Measurements from ENCODE around the gene MBD2.

MBD2 gene

DNA sequence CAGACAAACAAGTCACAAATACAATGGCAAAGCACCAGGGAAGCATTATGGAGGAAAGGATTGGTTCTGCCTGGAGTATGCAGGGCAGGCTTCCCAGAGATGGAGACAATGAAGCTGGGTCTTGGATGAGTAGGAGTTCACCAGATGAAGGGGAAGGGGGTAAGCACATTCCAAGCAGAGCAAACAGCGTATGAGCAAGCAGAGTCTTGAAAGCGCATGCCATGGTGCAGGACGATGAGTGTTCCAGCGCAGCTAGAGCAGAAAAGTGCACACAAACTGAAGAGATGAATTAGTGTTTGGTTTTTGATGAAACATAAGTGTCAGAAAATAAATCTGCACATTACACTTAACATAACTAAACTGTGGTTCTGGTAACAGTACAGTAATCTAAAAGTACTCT lies 21.6 kb downstream of the MBD2 start:
- no peak for DNase-seq (ENCODE audit: low read depth, low spot score)

DNA sequence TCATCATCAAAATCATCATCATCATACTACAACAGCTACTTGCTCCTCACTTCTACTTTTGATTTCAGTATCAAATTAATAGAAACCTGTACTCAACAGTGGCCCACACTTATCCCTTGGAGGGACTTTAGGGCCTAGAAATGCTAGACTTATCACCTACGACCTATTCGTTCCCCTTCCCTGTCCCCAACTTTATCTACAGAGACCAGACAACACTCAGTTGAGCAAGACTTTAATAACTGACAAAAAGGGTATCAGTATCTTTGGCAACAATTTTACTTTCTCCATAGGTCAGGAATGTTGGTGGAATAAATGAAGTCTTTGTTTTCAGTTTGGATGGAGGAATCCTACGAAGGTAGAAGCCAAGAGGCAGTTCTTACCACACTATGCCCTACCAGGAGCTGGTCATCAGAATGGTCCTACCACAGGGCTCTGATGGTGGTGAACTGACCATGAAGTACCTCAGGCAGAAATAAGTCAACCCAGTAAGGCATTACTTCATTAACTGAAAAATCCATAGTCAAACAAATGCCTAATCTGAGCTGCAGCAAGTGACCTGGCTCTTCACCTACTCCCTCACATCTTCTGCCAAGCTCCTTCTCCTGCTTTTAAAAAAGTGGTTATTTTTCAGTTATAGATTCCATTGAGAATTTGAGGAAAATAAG lies 26.6 kb downstream of the MBD2 start:
- no peak for DNase-seq (ENCODE audit: low read depth, low spot score)

DNA sequence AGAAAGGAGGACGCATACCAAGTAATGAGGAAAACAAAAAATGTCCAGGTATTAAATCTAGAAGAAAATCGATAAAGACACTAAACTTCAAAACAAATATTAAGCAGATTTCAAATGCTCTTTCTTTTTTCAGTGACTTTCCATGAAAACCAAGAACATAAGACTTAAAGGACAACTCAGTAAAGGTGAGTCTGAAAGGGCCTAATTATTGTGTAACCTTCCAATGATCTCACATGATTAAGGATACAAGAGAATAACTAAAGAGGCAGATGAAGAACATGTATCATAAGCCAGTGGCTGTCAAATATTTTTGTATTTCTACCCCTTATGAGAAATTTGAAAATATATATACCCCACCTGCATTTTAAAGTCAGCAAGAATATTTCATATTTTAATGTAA lies 30.7 kb downstream of the MBD2 start:
- no peak for DNase-seq (ENCODE audit: low read depth, low spot score)

DNA sequence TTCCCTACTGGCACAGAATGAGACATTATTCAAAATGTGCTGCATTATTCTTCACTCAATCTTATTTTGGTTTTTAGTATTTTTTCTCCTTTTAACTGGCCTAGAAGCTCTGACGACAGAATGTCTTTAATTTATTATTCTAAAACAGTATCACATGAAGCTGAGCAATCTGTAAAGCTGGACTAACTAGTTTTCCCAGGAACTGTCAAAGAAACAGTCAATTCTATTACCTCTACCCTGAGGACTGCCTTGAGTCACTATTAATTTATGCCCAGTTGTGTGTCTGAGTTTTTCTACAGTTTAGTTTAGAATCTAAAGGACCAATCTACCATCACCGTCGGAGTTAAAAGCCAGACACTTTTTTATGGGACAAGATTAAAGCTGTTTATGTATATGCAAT lies 31.6 kb downstream of the MBD2 start:
- DNase-seq (ENCODE audit: low read depth, low spot score): no peak

DNA sequence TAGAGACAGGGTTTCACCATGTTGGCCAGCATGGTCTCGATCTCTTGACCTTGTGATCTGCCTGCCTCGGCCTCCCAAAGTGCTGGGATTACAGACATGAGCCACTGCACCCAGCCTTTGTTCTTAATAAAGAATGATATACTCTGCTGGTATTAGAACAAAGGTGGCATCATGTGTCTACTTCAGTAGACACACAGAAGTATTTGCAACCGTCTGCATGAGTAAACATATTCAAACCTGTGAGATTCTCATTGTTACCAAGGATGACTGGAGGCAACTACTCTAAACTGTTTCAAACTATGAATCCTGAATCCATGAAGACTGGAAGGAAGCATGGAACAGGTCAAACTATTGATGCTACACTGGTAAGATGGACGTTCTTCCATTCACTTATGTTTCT lies 32.1 kb downstream of the MBD2 start:
- DNase-seq (ENCODE audit: low read depth, low spot score): no peak

DNA sequence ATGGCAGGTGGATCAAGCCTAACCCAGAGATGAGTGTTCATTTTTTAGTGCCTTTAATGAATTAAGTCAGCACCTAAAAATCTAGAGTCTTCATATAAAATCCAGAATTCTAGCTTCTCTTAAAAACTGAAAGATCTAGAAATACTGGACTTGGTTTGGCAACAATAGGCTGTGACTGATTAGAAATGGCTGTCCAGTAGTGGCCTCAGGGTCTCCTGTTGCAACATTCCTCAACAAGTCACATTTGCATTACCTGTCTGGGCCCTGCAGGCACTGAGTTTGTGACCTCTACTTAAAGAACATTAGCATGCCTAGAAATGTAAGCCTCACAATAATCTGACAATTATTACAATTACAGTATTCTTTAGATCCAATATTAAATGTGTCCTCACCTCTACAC lies 33.1 kb downstream of the MBD2 start:
- DNase-seq (ENCODE audit: low read depth, low spot score): no peak

DNA sequence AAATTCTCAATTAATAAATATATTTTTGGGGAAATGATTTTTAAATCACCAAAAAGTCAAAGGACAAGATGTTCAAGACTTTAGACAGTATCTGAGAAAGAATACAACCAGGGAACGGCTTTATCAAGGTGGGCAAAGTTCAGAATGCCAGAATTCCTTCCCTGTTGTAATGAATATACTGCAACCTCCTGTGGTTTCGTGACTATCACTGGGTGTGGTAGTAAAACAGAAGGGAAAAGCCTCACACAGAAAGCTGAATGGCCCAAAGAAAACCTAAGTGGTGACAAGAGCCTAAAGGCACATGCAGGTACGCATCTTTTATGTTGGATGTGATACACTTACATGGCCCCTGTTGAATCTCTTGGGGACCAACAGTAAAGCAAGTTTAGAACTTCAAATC lies 37.1 kb downstream of the MBD2 start:
- DNase-seq (ENCODE audit: low read depth, low spot score): no peak

DNA sequence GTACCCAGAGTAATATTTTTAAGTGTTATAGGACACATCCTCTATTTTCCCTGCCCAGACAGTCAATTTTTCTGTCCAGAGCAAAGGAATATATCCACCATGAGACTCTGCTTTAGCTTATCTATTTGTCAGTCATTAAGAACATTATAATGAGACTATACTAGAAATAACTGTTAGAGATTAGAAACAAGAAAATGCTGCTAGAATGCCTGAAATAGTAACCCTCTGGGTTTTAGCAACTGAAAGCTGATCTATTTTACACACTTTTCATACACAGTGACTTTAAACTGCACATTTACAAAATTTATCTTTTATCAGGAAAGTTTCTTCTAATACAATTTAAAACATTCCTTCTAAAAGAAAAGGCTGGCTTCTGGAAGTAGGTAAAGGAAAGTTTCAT lies 39.6 kb downstream of the MBD2 start:
- no peak for DNase-seq (ENCODE audit: low read depth, low spot score)

DNA sequence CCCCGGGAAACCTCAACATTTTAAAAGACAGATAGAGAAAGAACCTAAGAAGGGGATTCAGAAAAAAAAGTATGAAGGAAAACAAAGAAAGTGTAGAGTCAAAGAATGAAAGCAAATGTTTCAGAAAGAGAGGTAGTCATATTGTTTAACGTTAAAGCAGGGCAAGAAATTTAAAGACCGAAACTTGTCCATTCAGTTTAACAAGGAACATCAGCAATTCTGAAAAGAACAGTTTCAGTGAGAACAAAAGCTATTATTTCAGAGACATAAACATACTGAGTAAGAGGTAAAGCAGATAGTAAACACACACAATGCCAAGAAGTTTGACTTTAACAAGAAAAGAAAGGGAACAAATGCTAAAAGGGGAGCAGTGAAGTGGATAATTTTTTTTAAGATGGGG lies 41.1 kb downstream of the MBD2 start:
- no peak for DNase-seq (ENCODE audit: low read depth, low spot score)

DNA sequence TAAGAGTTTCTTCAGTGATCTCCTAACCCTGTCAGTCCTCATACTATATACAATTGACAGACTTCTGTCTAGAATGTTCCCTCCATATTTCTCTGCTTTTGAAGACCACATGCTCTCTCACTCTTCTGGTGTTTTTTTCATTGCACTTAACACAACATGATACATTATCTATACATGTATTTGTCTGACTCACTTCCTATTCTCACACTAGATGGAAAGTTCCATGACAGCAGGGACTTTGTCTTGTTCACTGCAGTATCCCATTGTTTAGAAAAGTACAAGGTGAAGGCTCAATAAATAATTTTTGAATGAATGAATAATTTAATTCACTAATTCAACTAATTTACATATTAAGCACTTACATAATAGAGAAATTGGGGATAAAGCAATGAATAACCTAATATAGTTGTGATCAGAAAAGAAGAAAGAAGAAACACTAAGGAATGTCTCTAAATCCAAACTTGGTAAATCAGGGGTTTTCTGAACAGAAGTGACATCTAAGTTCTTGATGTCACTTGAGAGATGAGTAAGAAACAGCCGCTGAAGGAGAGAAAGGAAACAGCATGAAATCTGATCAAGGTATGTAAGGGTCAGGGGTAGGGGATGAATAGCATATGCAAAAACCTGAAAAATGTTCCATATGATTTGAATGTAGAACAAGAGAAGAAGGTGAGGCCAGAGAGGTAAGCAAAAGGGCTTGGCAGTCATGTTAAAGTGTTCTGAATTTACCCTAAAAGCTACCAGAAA lies 42.4 kb downstream of the MBD2 start:
- DNase-seq (ENCODE audit: low read depth, low spot score): no peak

DNA sequence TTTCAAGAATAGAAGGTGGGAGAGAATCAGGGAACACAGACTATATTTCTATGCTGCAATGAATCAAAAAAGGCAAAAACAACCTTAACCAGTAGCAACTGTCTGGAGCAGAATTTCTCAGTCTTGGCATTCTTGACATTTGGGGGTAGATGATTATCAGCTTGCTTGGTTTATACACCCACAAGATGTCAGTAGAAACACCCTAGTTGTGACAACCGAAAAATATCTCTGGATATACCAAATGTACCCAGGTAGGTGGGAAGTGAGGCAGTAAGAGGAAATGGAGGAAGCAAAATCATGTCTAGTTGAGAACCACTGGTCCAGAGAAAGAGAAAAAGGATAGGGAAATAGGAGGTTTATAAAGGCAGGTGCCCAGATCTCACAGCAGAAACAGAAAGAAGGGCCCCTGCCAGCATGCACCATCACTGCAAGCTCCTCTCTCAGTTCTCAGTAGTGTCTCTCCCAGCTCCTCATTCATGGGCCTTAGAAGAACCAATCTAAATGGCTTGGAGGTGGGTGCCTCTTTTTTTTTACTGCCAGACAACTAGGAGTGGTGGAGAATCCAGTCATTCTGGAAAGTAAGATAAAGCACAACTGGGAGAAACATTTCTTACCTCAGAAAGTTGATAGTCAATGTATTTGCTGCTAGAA lies 50.4 kb downstream of the MBD2 start:
- no peak for DNase-seq (ENCODE audit: low read depth, low spot score)

DNA sequence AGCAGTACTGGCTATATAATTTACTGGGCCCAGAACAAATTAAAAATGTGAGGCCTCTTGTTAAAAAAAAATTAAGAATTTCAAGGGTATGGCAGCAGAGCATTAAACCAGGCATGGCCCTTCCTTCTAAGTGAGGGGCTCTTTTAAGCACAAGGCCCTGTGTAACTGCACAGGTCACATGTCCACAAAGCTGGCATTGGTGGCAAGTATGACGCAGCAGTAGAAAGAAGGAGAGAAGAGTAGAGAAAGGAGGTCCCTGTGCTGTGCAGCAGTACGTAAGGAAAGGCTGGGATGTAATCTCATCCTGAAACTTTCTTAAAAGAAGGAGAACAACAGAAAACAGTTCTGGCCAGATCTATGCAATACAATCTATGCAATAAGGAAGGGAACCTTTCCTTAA lies 51.2 kb downstream of the MBD2 start:
- DNase-seq (ENCODE audit: low read depth, low spot score): no peak

DNA sequence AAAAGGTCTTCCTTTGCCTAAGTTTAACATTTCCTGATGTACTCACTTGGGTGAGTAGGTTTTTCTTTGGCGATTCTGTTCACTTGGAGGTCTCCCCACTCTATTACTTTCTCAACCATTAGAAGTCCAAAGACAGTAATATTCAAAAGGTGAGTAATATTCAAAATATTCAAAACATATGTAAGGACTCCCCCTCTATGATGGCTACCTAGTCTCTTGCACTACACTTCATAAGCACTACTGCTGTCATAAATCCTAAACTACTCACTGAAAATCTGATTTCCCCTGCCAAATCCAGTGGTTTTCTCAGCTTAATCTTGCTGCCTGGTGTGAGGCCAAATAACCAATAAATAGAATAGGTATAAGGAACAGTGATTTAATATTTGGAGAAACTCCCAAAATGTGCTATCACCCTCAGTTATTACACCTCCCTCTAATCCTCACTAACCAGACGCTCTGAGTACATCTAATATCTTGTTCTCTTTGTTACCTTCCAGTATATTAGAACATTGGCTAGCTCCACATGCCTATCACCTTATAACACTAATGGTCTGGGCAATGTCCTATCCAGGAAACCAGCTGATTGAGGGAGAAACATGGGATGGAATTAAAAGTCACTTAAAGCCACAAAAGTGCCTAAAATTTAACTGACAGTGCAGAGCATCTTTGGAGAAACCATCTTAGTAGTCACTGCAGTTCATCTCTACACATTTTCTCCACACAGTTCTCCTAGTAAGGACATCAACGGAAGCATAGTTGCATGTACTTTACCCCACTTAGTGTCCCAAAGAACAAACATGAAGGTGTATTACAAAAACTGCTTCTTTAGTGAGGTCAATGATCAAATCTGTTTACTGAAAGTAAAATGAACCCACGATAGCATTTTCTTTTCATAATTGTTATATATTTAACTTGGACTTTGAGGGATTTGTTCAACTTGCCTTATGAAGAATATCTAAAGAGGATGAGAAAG lies 54.8 kb downstream of the MBD2 start:
- DNase-seq (ENCODE audit: low read depth, low spot score): no peak

DNA sequence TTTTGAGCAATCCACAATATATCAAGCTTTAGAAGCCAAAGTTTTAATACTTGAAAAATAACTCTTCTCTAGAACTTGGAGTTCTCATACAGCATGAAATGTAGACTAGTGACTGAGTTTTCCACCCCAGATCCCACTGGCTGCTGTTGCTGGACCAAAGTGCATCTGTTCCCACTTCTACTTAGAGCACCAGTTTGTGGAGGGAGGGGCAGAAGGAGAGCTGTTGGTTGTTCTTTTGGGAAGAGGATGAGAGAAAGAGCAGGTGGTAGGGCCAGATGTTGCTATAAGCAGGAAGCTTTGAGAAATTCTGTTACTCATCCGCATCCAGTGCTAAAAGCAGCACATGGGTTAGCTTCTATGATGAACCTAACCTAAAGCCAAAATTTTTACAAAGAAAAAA lies 59.0 kb downstream of the MBD2 start:
- no peak for DNase-seq (ENCODE audit: low read depth, low spot score)

DNA sequence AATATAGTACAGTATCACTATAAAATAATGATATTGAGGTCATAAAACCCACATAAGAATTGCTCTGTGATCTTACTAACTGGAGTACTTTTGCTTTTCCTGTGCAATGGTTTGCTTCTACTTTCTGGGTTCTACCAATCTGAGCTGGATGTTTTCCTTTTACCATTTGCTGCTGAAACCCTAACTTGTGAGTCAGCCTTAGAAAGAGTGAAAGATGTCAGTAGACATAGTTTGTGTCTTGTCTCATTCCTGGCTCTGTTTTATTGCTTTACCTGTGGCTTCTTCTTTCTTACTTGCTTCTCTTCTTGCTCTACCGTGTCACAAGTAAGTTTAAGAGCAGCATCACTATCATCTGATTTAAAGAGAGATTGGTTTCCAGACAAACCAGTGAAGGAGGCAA lies 61.0 kb downstream of the MBD2 start:
- DNase-seq (ENCODE audit: low read depth, low spot score): no peak

DNA sequence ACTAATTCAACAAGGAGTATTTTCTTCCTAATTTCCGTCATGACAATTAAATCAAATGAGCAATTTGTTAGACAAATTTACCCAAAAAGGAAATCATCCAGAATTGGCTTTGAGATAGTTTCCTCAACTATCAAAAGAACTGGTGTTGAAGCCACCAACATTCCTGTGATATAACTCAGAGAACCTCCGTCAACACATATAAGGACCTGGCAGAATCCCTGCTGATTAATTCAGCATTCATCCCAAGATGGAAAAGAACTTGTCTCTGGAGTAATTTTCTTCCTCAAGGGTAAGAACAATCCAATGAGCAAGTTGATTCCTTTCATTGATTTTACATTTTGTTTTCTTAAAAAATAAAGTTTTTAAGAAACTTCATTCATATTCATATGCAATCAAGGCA lies 62.0 kb downstream of the MBD2 start:
- DNase-seq (ENCODE audit: low read depth, low spot score): no peak

DNA sequence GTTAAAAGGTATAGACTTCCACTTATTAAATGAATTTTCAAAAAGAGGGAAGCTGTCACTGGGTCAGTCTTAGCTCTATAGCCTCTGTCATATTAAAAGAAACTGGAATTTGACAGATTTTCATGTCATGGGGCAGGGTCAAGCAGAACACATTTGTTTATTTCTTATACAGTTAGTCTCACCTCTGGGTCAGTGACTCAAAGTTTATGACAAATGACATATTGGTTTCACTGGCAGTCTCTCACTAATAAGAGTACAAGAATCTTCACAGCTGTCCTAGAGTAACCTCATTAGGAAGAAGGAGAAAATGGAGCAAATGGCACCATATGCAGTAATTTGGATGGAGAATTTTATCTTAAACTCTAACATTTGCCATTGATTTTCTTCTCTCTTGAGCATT lies 63.2 kb downstream of the MBD2 start:
- DNase-seq (ENCODE audit: low read depth, low spot score): no peak

DNA sequence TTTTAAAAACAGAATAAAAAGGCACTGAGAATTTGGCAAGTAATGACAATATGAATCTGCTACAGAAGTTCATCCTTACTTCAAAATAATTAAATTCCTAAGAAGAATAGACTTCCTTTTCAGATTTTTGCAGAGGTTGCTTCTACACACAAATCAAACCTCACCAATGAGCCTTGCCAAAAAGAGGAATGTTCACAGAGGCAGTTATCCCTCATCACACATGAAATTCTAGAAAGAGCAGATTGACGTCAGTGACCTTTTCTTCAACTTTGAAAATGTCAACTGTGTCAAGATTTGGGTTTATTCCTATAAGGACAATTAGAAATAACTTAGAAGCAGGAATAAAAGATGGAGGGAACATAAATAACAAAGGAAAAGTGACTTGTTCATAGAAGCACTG lies 64.6 kb downstream of the MBD2 start:
- DNase-seq (ENCODE audit: low read depth, low spot score): no peak

DNA sequence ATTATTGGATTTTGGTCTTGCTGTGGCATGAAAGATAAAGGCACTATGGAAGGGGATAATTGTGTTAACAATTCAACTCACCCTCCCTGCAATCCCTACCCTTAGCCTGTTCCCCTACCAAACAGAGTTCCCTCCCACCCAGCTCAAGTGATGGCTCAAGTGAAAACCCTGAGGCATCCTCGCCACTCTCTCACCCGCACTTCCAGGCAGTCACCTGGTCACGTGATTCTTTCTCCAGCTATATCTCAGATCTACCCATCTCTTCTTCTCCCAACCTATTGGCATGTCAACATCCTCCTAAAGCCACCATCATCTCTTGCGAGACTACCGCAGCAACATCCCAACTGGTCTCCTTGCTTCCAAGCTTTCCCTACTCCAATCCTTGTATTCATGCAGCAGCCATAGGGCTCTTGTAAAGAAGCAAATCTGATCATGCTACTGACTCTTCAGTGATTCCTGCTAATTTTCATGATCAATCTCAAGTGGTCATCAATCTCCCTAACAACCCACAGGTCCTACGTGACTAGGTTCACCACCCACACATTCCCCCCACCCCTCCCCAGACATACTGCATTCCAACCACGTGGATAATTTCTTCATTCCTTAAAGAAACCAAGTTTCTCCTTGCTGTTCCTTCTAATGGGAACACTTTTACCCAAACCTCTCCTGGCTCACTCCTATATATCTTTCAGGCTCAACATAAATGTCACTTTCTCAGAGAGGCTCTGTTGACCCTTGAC lies 66.7 kb downstream of the MBD2 start:
- DNase-seq (ENCODE audit: low read depth, low spot score): no peak

DNA sequence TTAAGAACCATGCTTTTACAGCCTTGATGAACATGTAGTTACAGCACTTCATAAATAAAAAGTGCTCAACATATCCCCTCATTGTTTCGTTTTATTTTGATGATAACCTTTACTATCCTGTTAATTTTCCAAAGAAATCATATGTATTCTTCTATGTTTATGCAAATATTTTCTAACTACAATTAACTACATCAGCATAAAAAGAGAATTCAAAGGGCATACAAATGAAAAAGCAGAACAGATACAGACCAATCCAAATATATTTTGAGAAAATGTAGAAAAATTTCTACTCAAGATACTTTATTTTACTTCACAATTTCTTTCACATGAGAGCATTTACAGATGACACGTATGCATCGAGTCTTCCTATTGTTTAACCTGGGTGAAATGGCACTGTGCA lies 69.1 kb downstream of the MBD2 start:
- DNase-seq (ENCODE audit: low read depth, low spot score): no peak

DNA sequence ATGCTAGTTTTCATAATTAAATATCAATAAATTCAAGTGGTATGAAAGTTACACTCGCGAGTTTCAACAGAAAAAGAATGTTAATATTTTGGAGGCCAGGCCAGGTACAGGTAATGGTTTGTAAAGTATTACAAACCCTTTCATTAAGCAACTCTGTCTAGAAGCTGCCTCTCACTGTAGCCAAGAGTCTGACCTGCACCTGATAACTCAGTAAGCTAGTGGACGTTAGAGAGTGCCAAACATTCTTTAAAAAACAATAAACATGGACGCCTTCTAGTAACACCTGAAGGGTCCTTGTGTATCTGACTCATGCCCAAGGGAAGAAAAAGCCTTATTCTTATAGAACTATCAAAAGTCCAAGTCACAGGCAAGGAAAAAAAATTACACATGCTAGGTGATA lies 70.2 kb downstream of the MBD2 start:
- DNase-seq (ENCODE audit: low read depth, low spot score): no peak
